Omental fat pad (tissue), 4 donors: ENCODE measurements around the gene FAM120AOS. TPM values are rescaled to one million over a fixed set of nuclear protein-coding genes. Genes with fewer than 3 reads are reported as not detected.

Experiments
- ATAC-seq: fragments of 150-250 bp; one replicate; pipeline ENCODE4 v1.9.1; 2016; ENCODE audit warnings: mild to moderate bottlenecking, moderate library complexity; ENCODE audit not compliant: low FRiP score
- DNase-seq: peaks from one replicate; pipeline ENCODE4 v3.0.0-alpha.2; 2019; ENCODE audit warnings: low spot score
- total RNA-seq, 4 donors: library from RNA; depleted of rRNA; stranded (reverse); fragments of >200 nt; gene quantifications; one replicate each; pipeline ENCODE4 v1.1.0, GENCODE V29; 2016
- TF ChIP-seq, protein P1 (sequence below), 3 donors: fragments of 450-650 bp; IDR thresholded peaks; one replicate each; pipeline ENCODE4 v1.5.1; 2016 to 2017; ENCODE audit warnings: antibody characterized with exemption in 3 of 3, mild to moderate bottlenecking in 3 of 3, moderate library complexity in 2 of 3

Gene FAM120AOS
- total RNA-seq, 4 donors from 2014 or later = 48.2 to 61.2 (median 54.2) TPM

GRCh38 chr9:93463638-93464248 lies 10.4 kb upstream of the FAM120AOS start:
- no peak for ATAC-seq
- TF ChIP-seq, protein P1, sequence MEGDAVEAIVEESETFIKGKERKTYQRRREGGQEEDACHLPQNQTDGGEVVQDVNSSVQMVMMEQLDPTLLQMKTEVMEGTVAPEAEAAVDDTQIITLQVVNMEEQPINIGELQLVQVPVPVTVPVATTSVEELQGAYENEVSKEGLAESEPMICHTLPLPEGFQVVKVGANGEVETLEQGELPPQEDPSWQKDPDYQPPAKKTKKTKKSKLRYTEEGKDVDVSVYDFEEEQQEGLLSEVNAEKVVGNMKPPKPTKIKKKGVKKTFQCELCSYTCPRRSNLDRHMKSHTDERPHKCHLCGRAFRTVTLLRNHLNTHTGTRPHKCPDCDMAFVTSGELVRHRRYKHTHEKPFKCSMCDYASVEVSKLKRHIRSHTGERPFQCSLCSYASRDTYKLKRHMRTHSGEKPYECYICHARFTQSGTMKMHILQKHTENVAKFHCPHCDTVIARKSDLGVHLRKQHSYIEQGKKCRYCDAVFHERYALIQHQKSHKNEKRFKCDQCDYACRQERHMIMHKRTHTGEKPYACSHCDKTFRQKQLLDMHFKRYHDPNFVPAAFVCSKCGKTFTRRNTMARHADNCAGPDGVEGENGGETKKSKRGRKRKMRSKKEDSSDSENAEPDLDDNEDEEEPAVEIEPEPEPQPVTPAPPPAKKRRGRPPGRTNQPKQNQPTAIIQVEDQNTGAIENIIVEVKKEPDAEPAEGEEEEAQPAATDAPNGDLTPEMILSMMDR (IDR thresholded peaks at IDR 0.05) = no peak
- DNase-seq = no peak

DNA sequence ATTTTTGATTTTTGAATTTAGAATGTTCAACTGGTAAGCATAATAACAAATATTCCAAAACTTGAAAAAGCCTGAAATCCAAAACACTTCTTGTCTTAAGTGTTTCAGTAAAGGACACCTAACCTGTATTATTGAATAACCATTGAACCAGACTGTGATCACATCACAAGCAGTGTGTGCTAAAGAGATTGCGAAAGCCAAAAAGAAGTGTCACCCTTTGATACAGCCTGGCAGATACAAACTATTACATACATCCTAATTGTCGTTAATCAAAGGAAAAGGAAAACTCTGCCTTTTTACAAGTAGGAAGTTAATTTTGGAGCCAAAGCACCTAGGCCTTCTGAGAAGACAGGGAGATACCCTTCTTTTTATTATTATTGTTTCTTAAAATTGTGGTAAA lies 8.4 kb upstream of the FAM120AOS start:
- no peak for ATAC-seq

DNA sequence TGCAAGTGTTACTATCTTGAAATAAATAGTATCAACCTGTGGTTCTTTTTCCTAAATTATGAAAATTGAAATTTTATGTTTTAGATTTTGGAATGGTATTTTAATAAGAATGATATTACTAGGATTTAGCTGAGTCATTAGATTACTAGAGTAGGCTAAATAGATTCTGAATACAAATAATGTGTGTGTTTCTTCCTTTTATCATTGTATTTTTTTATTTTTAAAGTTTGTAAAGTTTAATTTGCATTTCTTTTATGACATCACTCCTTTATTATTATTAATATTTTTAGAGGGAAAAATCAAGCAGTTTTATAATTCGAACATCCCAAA lies 8.0 kb upstream of the FAM120AOS start:
- DNase-seq = no peak
- ATAC-seq = no peak
- TF ChIP-seq, protein P1 (IDR thresholded peaks at IDR 0.05) = no peak

More for the DNA sequence above, 8.4 kb upstream of the FAM120AOS start:
- TF ChIP-seq, protein P1 (IDR thresholded peaks at IDR 0.05) = no peak
- no peak for DNase-seq

DNA sequence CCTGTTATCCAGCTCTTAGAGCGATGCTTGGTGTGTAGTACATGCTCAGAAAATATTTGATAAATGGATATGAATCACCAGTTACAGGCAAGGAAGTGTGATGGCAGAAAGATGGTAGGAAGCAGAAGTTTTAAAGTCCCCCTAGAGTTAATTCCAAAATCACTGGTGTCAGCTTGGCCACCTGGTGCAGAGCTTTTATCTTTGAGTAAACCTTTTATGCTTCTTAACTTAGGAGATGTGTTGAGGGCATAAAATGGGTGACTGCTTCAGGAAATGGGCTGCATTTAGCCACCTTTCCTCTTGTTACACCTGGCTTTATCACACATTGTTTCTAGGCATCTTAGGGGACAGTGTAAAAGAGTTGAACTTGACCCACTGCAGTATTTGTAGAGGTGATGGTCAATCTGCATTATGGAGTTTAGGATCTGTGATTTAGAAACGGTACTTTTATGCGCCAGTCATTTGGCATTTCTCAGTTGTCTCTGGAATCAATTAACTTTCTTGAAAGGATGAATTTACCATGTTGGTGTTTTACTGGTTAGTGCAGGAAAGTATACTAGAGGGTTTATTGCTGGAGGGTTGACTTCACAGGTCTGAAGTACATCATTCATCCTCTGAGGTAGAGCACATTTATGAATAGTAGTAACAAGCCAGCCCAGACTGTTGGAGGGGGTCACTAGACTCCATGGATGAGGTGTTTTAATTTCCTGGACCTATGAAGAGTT lies 7.5 kb upstream of the FAM120AOS start:
- ATAC-seq = no peak
- TF ChIP-seq, protein P1 (IDR thresholded peaks at IDR 0.05) = no peak
- DNase-seq = no peak

DNA sequence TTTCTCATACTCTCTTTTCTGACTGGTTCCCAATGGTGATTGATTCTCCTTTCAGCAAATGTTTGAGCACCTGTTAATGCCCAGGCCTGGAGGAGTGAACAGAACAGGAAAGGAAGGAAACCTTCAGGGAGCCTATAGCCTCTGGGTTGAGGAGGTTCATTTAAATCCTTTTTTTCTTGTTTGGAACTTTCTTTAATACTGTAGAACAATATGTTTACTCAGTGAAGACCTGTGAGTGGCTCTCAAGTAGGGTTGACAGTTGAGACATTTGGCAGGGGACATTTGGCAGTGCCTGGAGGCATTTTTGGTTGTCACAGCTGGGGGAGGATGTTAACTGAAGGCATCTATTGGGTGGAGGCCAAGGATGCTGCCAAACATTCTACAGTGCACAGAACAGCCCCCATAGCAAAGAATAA lies 6.1 kb upstream of the FAM120AOS start:
- TF ChIP-seq, protein P1 (IDR thresholded peaks at IDR 0.05) = no peak
- no peak for ATAC-seq
- DNase-seq = no peak

- TF ChIP-seq, protein P1 (IDR thresholded peaks at IDR 0.05) = no peak
- DNase-seq (no peak), ATAC-seq (no peak)
These were observed 5.3 kb upstream of the FAM120AOS start for GRCh38 chr9:93458712-93459111.

- ATAC-seq (no peak), DNase-seq (no peak)
- TF ChIP-seq, protein P1 (IDR thresholded peaks at IDR 0.05) = no peak
These were observed 3.6 kb upstream of the FAM120AOS start for GRCh38 chr9:93457006-93457405.
